GM12878 (cell line): ENCODE measurements around the gene PAPLN. TPM values are rescaled to one million over a fixed set of nuclear protein-coding genes. Genes with fewer than 3 reads are reported as not detected.

Source experiments
- BCL3 ChIP-seq: IDR thresholded peaks from 2 replicates; pipeline ENCODE4 v1.6.1; 2011; ENCODE audit warnings: borderline replicate concordance, low read depth, mild to moderate bottlenecking, moderate library complexity, low read length; ENCODE audit not compliant: insufficient read depth, poor library complexity, severe bottlenecking
- CTCF ChIP-seq, 3 experiments: IDR thresholded peaks in 2 of 3; conservative IDR thresholded peaks in 1 of 3; 2 replicates each; pipeline ENCODE4 v1.5.1; 2011; ENCODE audit warnings: low read depth in 3 of 3, low read length in 3 of 3, mild to moderate bottlenecking in 3 of 3, control low read depth in 2 of 3, moderate library complexity in 2 of 3, inconsistent platforms in 1 of 3, mixed read lengths in 1 of 3; ENCODE audit not compliant: control insufficient read depth in 2 of 3, insufficient read depth in 1 of 3; ENCODE audit errors: extremely low read depth in 1 of 3
- CUX1 ChIP-seq: IDR thresholded peaks from 2 replicates; pipeline ENCODE4 v1.6.1; 2012; ENCODE audit warnings: improper control_type of control experiment, low read depth, low read length; ENCODE audit not compliant: insufficient replicate concordance
- ESRRA ChIP-seq: IDR thresholded peaks from 2 replicates; pipeline ENCODE4 v1.6.1; 2012; ENCODE audit warnings: mild to moderate bottlenecking, low read length, improper control_type of control experiment
- IKZF2 ChIP-seq, 2 experiments: fragments of 450-650 bp; IDR thresholded peaks; 2 replicates each; pipeline ENCODE4 v1.6.1; 2017; ENCODE audit warnings: mild to moderate bottlenecking in 2 of 2, moderate library complexity in 2 of 2
- MEF2B ChIP-seq: fragments of 450-650 bp; IDR thresholded peaks from 2 replicates; pipeline ENCODE4 v1.6.1; 2018; ENCODE audit warnings: mild to moderate bottlenecking, moderate library complexity; ENCODE audit not compliant: partially characterized antibody, poor library complexity, severe bottlenecking
- RAD51 ChIP-seq: fragments of 450-650 bp; IDR thresholded peaks from 2 replicates; pipeline ENCODE4 v1.6.1; 2016; ENCODE audit warnings: moderate library complexity, mild to moderate bottlenecking, inconsistent platforms
- RELA ChIP-seq: fragments of 450-650 bp; IDR thresholded peaks from 2 replicates; pipeline ENCODE4 v1.8.0; 2014; ENCODE audit warnings: borderline replicate concordance; ENCODE audit not compliant: partially characterized antibody
- SPI1 ChIP-seq: IDR thresholded peaks from 2 replicates; pipeline ENCODE4 v1.6.1; 2011; ENCODE audit warnings: low read depth, mild to moderate bottlenecking, low read length, moderate library complexity, borderline replicate concordance; ENCODE audit not compliant: insufficient read depth
- SUZ12 ChIP-seq: fragments of 200-600 bp; sonication (generic); IDR thresholded peaks from one replicate; pipeline ENCODE4 v1.6.1; 2018; ENCODE audit warnings: antibody characterized with exemption, mild to moderate bottlenecking; ENCODE audit not compliant: unreplicated experiment
- TBL1XR1 ChIP-seq: IDR thresholded peaks from 2 replicates; pipeline ENCODE4 v1.6.1; 2012; ENCODE audit warnings: low read depth, low read length, improper control_type of control experiment
- USF2 ChIP-seq: IDR thresholded peaks from 2 replicates; pipeline ENCODE4 v1.6.1; 2011; ENCODE audit warnings: low read depth, low read length, improper control_type of control experiment, borderline replicate concordance
- ZBTB40 ChIP-seq: fragments of 450-650 bp; IDR thresholded peaks from 2 replicates; pipeline ENCODE4 v1.6.1; 2016; ENCODE audit warnings: mild to moderate bottlenecking, moderate library complexity, borderline replicate concordance
- polyA plus RNA-seq, 11 experiments: library from polyadenylated mRNA; depleted of rRNA in 4 of 11; unstranded in 6 of 11; stranded (reverse) in 5 of 11; fragments of >200 nt; fragmentation: Nextera tagmentation in 4 of 11; fragmentation: Illumina TruSeq in 1 of 11; extraction: Ambion mirVana in 4 of 11; extraction: Trizol in 1 of 11; gene quantifications; 1 replicate in 1 of 11; 2 replicates in 10 of 11; pipeline versions ENCODE4 v1.2.1 to v1.2.3, GENCODE V29; 2011 to 2016; ENCODE audit warnings: inconsistent platforms in 2 of 11, missing spikeins in 2 of 11, low read depth in 1 of 11
- total RNA-seq, 4 experiments: library from RNA; depleted of rRNA in 3 of 4; stranded (reverse); fragments of >200 nt in 3 of 4; fragmentation: Illumina TruSeq in 1 of 4; extraction: Trizol in 1 of 4; gene quantifications; 2 replicates each; pipeline versions ENCODE4 v1.2.1 to v1.2.3, GENCODE V29; 2013 to 2021

PAPLN gene
- total and polyA plus RNA-seq, 10 of the 15 experiments (the other 5 are each of a cell fraction or from before 2014, with no cell fraction given), result 1.8 to 19.8 (median 7.4) TPM

GRCh38 chr14:73248108-73248868 lies 11.0 kb downstream of the PAPLN start (continued):
- TF ChIP-seq ZBTB40 (no peak), MEF2B (peak; percentile 57), IKZF2 (IDR thresholded peaks at IDR 0.05) (peak; percentile 94 to 95), SPI1 (0 out of 2 replicates have a peak, but pooled peaks have one; percentile 1), BCL3 (peak; percentile 29), CUX1 (no peak), RELA (no peak), ESRRA (no peak), SUZ12 (no peak), CTCF (IDR thresholded peaks at IDR 0.05 in 2 of 3, conservative IDR thresholded peaks at IDR 0.05 in 1 of 3; ENCODE audit: control insufficient read depth in 2 of 3, extremely low read depth in 1 of 3, insufficient read depth in 1 of 3, low read depth in 3 of 3, low read length in 3 of 3) (no peak), TBL1XR1 (no peak), USF2 (no peak), RAD51 (peak; percentile 66)
